Aorta (tissue), 5 donors: Measurements from ENCODE around the gene RNF212B. TPM values are rescaled to one million over a fixed set of nuclear protein-coding genes. Genes with fewer than 3 reads are reported as not detected.
"Not testable (repeated sequence)": the region's sequence is repeated elsewhere in the genome, so short reads cannot be mapped to it uniquely, and the experiment has no call there.

Source experiments
- ATAC-seq: fragments of 200-7000 bp; cut with Tn5 transposase; one replicate; pipeline ENCODE4 v1.9.1; 2022; ENCODE audit warnings: moderate library complexity; ENCODE audit not compliant: low FRiP score
- DNase-seq, 2 donors: peaks; one replicate each; pipeline ENCODE4 v3.0.0-alpha.2; 2020
- H3K27ac ChIP-seq, 2 donors: one replicate each; pipeline ENCODE4 v1.5.1; 2013; ENCODE audit warnings: low read length in 2 of 2, mild to moderate bottlenecking in 2 of 2, moderate library complexity in 2 of 2, control low read depth in 1 of 2, inconsistent platforms in 1 of 2, low read depth in 1 of 2
- H3K27me3 ChIP-seq, 2 donors: one replicate each; pipeline ENCODE4 v1.6.1; 2013; ENCODE audit warnings: control low read depth in 1 of 2, low read length in 1 of 2, mild to moderate bottlenecking in 1 of 2, moderate library complexity in 1 of 2; ENCODE audit not compliant: insufficient read depth in 2 of 2, control insufficient read depth in 1 of 2
- H3K36me3 ChIP-seq, 2 donors: one replicate each; pipeline ENCODE4 v1.6.1; 2013; ENCODE audit warnings: control low read depth in 1 of 2, low read length in 1 of 2, mild to moderate bottlenecking in 1 of 2; ENCODE audit not compliant: insufficient read depth in 2 of 2, control insufficient read depth in 1 of 2
- H3K4me1 ChIP-seq, 2 donors: one replicate each; pipeline ENCODE4 v1.6.1; 2013; ENCODE audit warnings: low read length in 2 of 2, control low read depth in 1 of 2, mild to moderate bottlenecking in 1 of 2, moderate library complexity in 1 of 2; ENCODE audit not compliant: insufficient read depth in 2 of 2, control insufficient read depth in 1 of 2
- H3K4me3 ChIP-seq, 2 donors: one replicate each; pipeline ENCODE4 v1.5.1; 2013; ENCODE audit warnings: low read length in 2 of 2, control low read depth in 1 of 2, mild to moderate bottlenecking in 1 of 2
- H3K9me3 ChIP-seq: one replicate; pipeline ENCODE4 v1.6.1; 2013; ENCODE audit warnings: mild to moderate bottlenecking, low read length; ENCODE audit not compliant: control insufficient read depth
- WGBS, 2 donors: extraction: QIAGEN DNeasy Blood & Tissue Kit; methylation state at CpG; one replicate each; pipeline ENCODE4 v1.1.7; 2013; 5-methylcytosine and 5-hydroxymethylcytosine counted together
- intact Hi-C, 2 donors: fragments of 100-400 bp; cut with DNase I; formaldehyde crosslinking; loops; one replicate each; pipeline versions ENCODE4 v1.14.2 to v1.15.0; 2022
- polyA plus RNA-seq, 2 donors: library from polyadenylated mRNA; stranded (reverse); fragments of 200-250 nt; gene quantifications; one replicate each; pipeline ENCODE4 v1.2.3, GENCODE V29; 2013
- total RNA-seq, 2 donors: library from RNA; stranded (reverse); fragmentation: NEBNext Ultra II Directional; extraction: Animal tissue kit (Norgen Biotek cat#: 25700); gene quantifications; one replicate each; pipeline ENCODE4 v1.2.1, GENCODE V29; 2021
- donor health status: healthy with polysubstance abuse.
- donor health status: Bipolar disorder and iron deficiency.
- donor health status: DM: no; HTN: no; CAD: no.
- donor health status: DM: no; HTN: no; CAD: no.
- donor health status: DM: yes; HTN: yes; CAD: no.

Gene RNF212B
- total and polyA plus RNA-seq, 4 donors: not detected

DNA sequence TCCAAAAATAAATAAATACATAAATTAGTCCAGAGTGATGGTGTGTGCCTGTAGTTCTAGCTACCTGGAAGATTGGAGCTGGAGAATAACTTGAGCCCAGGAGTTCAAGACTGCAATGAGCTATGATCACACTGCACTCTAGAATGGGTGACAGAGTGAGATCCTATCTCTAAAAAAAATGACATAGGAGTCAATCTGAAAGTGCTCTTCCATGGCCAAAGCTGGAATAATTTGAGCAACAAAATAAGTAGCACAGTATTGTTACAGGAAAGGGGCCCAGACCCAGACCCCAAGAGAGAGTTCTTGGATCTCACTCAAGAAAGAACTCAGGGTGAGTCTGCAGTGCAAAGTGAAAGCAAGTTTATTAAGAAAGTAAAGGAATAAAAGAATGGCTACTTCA, 29.4 kb upstream of the RNF212B start:
- Histone ChIP-seq H3K4me3 (no peak overlapping the region), H3K36me3 (no peaks in the 10 kb centered on the region), H3K27me3 (no peaks in the 10 kb centered on the region), H3K9me3 (no peaks in the 10 kb centered on the region), H3K27ac (no peak overlapping the region), H3K4me1 (no peaks in the 10 kb centered on the region)
- no peak for ATAC-seq
- intact Hi-C loops: no loop called here
- no peak for DNase-seq

DNA sequence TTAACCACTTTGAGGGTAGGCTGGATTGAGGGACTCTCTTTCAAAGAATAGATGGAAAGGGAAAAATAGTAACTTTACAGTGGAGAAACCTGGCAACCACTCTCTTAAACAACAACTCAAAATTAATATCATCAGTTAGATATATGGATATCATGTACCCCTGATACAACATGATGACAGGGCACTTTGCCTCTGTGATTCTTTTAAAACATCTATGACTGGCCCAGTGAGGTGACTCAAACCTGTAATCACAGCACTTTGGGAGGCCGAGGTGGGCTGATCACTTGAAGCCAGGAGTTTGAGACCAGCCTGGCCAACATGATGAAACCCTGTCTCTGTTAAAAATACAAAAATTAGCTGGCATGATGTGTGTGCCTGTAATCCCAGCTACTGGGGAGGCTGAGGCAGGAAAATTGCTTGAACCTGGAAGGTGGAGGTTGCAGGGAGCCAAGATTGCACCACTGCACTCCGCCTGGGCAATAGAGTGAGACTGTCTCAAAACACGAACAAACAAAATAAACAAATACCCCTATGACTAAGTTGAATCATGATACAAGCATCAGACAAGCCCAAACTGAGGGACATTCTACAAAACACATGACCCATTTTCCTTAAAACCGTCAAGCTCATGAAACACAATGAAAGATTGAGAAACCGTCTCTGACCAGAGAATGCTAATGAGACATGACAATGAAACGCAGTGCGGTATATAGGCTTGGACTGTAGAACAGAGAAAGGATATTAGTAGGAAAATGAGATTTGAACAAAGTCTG, 27.9 kb upstream of the RNF212B start:
- Histone ChIP-seq H3K36me3 (no peaks in the 10 kb centered on the region), H3K27me3 (no peaks in the 10 kb centered on the region), H3K27ac (no peak overlapping the region), H3K4me3 (no peak overlapping the region), H3K9me3 (no peaks in the 10 kb centered on the region), H3K4me1 (no peaks in the 10 kb centered on the region)
- WGBS, 2 donors: 82 to 88% methylated on average over 7 of the region's 7 CpGs
- intact Hi-C loops: no loop called here
- ATAC-seq: no peak
- no peak for DNase-seq

DNA sequence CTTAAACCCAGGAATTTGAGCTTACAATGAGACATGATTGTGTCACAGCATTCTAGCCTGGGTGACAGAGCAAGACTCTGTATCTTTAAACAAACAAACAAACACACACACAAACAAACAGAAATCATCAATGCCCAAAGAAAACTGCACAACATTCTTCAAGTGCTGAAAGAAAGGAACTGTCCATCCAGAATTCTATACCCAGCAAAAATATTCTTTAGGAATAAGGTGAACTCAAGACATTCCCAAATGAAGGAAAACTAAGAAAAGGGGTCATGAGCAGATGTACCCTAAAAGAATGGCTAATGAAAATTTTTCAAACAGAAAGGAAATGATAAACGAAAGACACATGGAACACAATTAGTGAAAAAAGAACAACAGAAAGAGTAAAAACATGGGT, 22.3 kb upstream of the RNF212B start:
- Histone ChIP-seq H3K27ac (no peak overlapping the region), H3K9me3 (no peaks in the 10 kb centered on the region), H3K36me3 (no peaks in the 10 kb centered on the region), H3K4me1 (no peaks in the 10 kb centered on the region), H3K4me3 (no peak overlapping the region), H3K27me3 (no peaks in the 10 kb centered on the region)
- DNase-seq (no peak), ATAC-seq (no peak)
- WGBS, 2 donors: 91 to 100% methylated on average over 1 of the region's 1 CpG
- intact Hi-C loops: no loop called here

- 90 to 93% methylated on average over 6 of the region's 6 CpGs for WGBS, 2 donors
Observed at GRCh38 chr14:23217032-23218020, 20.4 kb upstream of the RNF212B start.

DNA sequence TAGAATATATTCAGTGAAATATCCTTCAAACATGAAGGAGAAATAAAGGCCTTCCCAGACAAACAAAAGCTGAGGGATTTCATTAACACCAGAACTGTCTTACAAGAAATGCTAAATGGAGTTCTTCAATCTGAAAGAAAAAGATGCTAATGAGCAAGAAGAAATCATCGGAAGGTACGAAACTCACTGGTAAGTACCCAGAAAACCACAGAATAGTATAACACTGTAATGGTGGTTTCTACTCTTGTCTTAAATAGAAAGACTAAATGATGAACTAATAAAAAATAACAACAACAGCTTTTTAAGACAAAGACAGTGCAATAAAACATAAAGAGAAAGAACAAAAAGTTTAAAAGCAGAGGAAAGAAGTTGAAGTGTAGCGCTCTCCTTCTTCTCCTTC, 18.7 kb upstream of the RNF212B start:
- Histone ChIP-seq H3K36me3 (no peaks in the 10 kb centered on the region), H3K27ac (no peak overlapping the region), H3K4me3 (no peak overlapping the region), H3K4me1 (no peaks in the 10 kb centered on the region), H3K9me3 (no peaks in the 10 kb centered on the region), H3K27me3 (no peaks in the 10 kb centered on the region)
- intact Hi-C loops: no loop called here
- WGBS, 2 donors: 69 to 86% methylated on average over 3 of the region's 3 CpGs
- DNase-seq (no peak), ATAC-seq (no peak)

More at GRCh38 chr14:23217032-23218020, 20.4 kb upstream of the RNF212B start:
- Histone ChIP-seq H3K36me3 (no peaks in the 10 kb centered on the region), H3K4me3 (no peak overlapping the region), H3K4me1 (no peaks in the 10 kb centered on the region), H3K9me3 (no peaks in the 10 kb centered on the region), H3K27me3 (no peaks in the 10 kb centered on the region), H3K27ac (no peak overlapping the region)
- DNase-seq (no peak), ATAC-seq (no peak)
- intact Hi-C loops: no loop called here

DNA sequence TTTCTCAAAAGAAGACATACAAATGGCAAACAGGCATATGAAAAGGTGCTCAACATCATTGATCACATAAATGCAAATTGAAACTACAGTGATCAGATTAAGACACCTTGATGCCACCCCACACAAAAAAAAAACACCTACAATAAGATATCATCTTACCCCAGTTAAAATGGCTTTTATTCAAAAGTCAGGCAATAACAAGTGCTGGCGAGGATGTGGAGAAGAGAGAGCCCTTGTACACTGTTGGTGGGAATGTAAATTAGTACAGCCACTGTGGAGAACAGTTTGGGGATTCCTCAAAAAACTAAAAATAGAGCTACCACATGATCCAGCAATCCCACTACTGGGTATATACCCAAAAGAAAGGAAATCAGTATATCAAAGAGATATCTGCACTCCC, 12.8 kb upstream of the RNF212B start:
- H3K27ac ChIP-seq, H3K4me3 ChIP-seq, H3K9me3 ChIP-seq, ATAC-seq, H3K4me1 ChIP-seq, intact Hi-C loops, H3K27me3 ChIP-seq, DNase-seq, H3K36me3 ChIP-seq: not testable (repeated sequence)
- 78 to 94% methylated on average over 1 of the region's 1 CpG for WGBS, 2 donors

GRCh38 chr14:23227566-23227965, 10.2 kb upstream of the RNF212B start:
- WGBS, 2 donors: 53 to 68% methylated on average over 4 of the region's 4 CpGs
- intact Hi-C loops: no loop called here
- Histone ChIP-seq H3K27me3 (no peaks in the 10 kb centered on the region), H3K4me1 (no peaks in the 10 kb centered on the region), H3K9me3 (no peaks in the 10 kb centered on the region), H3K27ac (no peak overlapping the region), H3K36me3 (no peaks in the 10 kb centered on the region), H3K4me3 (no peak overlapping the region)
- ATAC-seq (no peak), DNase-seq (no peak)

GRCh38 chr14:23228812-23229211, 8.9 kb upstream of the RNF212B start:
- 77 to 79% methylated on average over 1 of the region's 1 CpG for WGBS, 2 donors
- no peak for DNase-seq
- intact Hi-C loops: no loop called here

More at GRCh38 chr14:23228812-23229211, 8.9 kb upstream of the RNF212B start:
- no peaks in the 10 kb centered on the region for H3K27me3 ChIP-seq
- H3K4me1 ChIP-seq: no peaks in the 10 kb centered on the region
- no peaks in the 10 kb centered on the region for H3K36me3 ChIP-seq
- H3K27ac ChIP-seq: no peak overlapping the region
- H3K9me3 ChIP-seq: no peaks in the 10 kb centered on the region
- ATAC-seq: no peak
- no peak overlapping the region for H3K4me3 ChIP-seq
